ENCODE measurements around the gene HECTD4.
"Not testable (repeated sequence)": the region's sequence is repeated elsewhere in the genome, so short reads cannot be mapped to it uniquely, and the experiment has no call there.

Gene HECTD4

GRCh38 chr12:112111931-112112330 lies 270.3 kb downstream of the HECTD4 start:
- no peak for DNase-seq

- DNase-seq, result not testable (repeated sequence)
Measured at GRCh38 chr12:112110787-112111662, 271.2 kb downstream of the HECTD4 start.
